GM12873 (cell line): Measurements from ENCODE around the gene HTR7.

Experiments used
- CTCF ChIP-seq: IDR thresholded peaks from 2 replicates; pipeline ENCODE4 v1.5.1; 2012; ENCODE audit warnings: low read depth, mild to moderate bottlenecking, moderate library complexity, low read length, control low read depth; ENCODE audit not compliant: insufficient read depth; ENCODE audit errors: missing control alignments

Gene HTR7

GRCh38 chr10:90871279-90871765, 13.5 kb upstream of the HTR7 start:
- TF ChIP-seq CTCF, result peak; percentile 47

- no peak for TF ChIP-seq CTCF
Measured at GRCh38 chr10:90866050-90866598, 8.3 kb upstream of the HTR7 start.

GRCh38 chr10:90865401-90865800, 7.6 kb upstream of the HTR7 start:
- TF ChIP-seq CTCF, result peak; percentile 32

GRCh38 chr10:90862908-90863514, 5.2 kb upstream of the HTR7 start:
- TF ChIP-seq CTCF, result peak; percentile 54

- TF ChIP-seq CTCF, result no peak
Measured at GRCh38 chr10:90860790-90861189, 3.0 kb upstream of the HTR7 start.

GRCh38 chr10:90859321-90859751, 1.5 kb upstream of the HTR7 start:
- TF ChIP-seq CTCF, result no peak

GRCh38 chr10:90858461-90858968, 676 bp upstream of the HTR7 start:
- no peak for TF ChIP-seq CTCF
